Measurements from ENCODE around the gene ATG2B. TPM values are rescaled to one million over a fixed set of nuclear protein-coding genes. Genes with fewer than 3 reads are reported as not detected.
"Not testable (repeated sequence)": the region's sequence is repeated elsewhere in the genome, so short reads cannot be mapped to it uniquely, and the experiment has no call there.

The ATG2B gene
- polyA plus RNA-seq, 2 of the 4 experiments (the other 2 are of a cell fraction) = 7.1 to 17.0 TPM

GRCh38 chr14:96351986-96352385, 11.2 kb downstream of the ATG2B start (continued):
- TF ChIP-seq ATOH8 (CRISPR knock-in tag; IDR thresholded peaks at IDR 0.05; ENCODE audit: low read depth) (no peak), ZC3H11A (IDR thresholded peaks at IDR 0.05) (no peak), EP300 (IDR thresholded peaks at IDR 0.05) (no peak), HOXB5 (CRISPR knock-in tag; IDR thresholded peaks at IDR 0.05) (no peak), RCOR1 (IDR thresholded peaks at IDR 0.05; ENCODE audit: low read depth, low read length) (no peak)

GRCh38 chr14:96349286-96350075, 13.7 kb downstream of the ATG2B start:
- Histone ChIP-seq H3K27ac (no peak overlapping the region), H3K9me3 (no peaks in the 10 kb centered on the region), H3K4me3 (no peak overlapping the region), H3K4me2 (no peak overlapping the region), H3K4me1 (no peaks in the 10 kb centered on the region; the same call in 2 of the 3 replicates)
- CTCF ChIA-PET = interaction anchor here (0.6 kb wide), 1 partner anchor 62 kb away, joined by 3 read pairs; no protein-coding TSS in a partner anchor
- TF ChIP-seq MAZ (IDR thresholded peaks at IDR 0.05; ENCODE audit: borderline replicate concordance, low read depth, low read length) (no peak), TP53 (CRISPR knock-in tag; IDR thresholded peaks at IDR 0.05) (no peak), GATA3 (IDR thresholded peaks at IDR 0.05; ENCODE audit: borderline replicate concordance) (no peak), EHF (CRISPR knock-in tag; IDR thresholded peaks at IDR 0.05) (no peak), CHD2 (IDR thresholded peaks at IDR 0.05; ENCODE audit: low read length, partially characterized antibody) (no peak), EP300 (IDR thresholded peaks at IDR 0.05) (no peak), CTCF (IDR thresholded peaks at IDR 0.05) (no peak), HOXB13 (CRISPR knock-in tag; IDR thresholded peaks at IDR 0.05; ENCODE audit: low read depth) (no peak), FOSB (CRISPR knock-in tag; IDR thresholded peaks at IDR 0.05) (no peak), SMC3 (IDR thresholded peaks at IDR 0.05) (no peak), POLR2AphosphoS2 (conservative IDR thresholded peaks at IDR 0.05; ENCODE audit: low read length) (no peak), HOXA7 (CRISPR knock-in tag; IDR thresholded peaks at IDR 0.05) (no peak), RAD21 (conservative IDR thresholded peaks at IDR 0.05 in 1 of 2, IDR thresholded peaks at IDR 0.05 in 1 of 2) (no peak), REST (IDR thresholded peaks at IDR 0.05) (no peak), PHF8 (IDR thresholded peaks at IDR 0.05; ENCODE audit: borderline replicate concordance, low read depth) (no peak), HOXB5 (CRISPR knock-in tag; IDR thresholded peaks at IDR 0.05) (no peak)
- no peak for FAIRE-seq
- ATAC-seq = peak; percentile 19 to 28; a peak in 1 of 6 replicates
- POLR2A ChIA-PET = no interaction called here
- 89% methylated on average over 7 of the region's 7 CpGs for WGBS (ENCODE audit: missing lambda C conversion rate)
- DNase-seq (ENCODE audit: low read depth in 1 of 2, low spot score in 1 of 2) = no peak

- ATAC-seq; H3K9me3 ChIP-seq; FAIRE-seq; CTCF ChIA-PET; H3K27ac ChIP-seq; POLR2A ChIA-PET; H3K4me2 ChIP-seq; DNase-seq (ENCODE audit: low read depth in 1 of 2, low spot score in 1 of 2); H3K4me3 ChIP-seq: not testable (repeated sequence)
- peaks cover 14% of the 10 kb centered on the region for H3K4me1 ChIP-seq
- WGBS (ENCODE audit: missing lambda C conversion rate) = 96% methylated on average over 2 of the region's 2 CpGs
Observed at GRCh38 chr14:96347957-96348356, 15.2 kb downstream of the ATG2B start.
